ENCODE data around the gene SYCP2L.
"Not testable (repeated sequence)": the region's sequence is repeated elsewhere in the genome, so short reads cannot be mapped to it uniquely, and the experiment has no call there.

Gene SYCP2L

DNA sequence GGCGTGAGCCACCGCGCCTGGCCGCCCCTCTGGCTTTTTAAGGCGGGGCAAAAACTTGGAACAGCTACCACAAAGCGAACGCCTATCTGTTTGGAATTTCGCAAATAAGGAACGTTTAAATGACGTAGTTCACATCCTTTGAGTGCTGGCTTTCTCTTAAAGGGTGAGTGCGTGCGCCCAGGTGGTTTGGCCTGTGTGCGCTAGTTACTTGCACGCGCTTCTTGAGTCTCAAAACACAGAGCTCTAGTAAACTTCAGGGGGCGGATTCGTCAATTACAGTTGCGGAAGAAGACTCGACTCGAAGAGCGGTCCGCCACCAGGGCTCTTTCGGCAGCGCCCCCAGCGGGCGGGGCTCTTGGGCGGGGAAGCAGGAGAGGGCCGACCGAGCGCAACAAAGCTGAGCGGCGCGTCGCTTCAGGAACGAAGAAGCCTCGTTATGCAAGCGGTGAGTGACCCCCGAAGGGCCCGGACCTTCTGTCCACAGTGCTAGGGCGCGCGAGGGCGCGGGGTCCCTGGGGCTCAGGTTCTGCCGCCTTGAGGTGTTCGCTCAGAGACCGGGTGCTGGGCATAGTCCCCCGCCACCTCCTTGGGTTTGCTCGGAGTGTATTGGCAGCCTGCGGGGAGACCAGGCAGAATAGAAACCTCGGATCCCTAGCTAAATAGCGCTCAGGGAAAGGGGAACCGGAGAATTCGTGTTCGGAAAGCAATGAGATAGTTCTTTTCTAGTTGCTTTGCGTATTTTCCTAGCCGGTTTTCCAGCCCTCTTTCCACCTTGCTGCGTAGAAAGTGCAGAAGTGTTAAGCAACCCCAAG, at the start of gene SYCP2L:
Gene SYCP2L (plus strand): TSS at position 362 of the 812 bp plus-strand sequence. CDS start 75 bp downstream, at position 437.
- in situ Hi-C loops (cut with MboI; ENCODE audit: low sequenced_read_pairs): no loop called here

DNA sequence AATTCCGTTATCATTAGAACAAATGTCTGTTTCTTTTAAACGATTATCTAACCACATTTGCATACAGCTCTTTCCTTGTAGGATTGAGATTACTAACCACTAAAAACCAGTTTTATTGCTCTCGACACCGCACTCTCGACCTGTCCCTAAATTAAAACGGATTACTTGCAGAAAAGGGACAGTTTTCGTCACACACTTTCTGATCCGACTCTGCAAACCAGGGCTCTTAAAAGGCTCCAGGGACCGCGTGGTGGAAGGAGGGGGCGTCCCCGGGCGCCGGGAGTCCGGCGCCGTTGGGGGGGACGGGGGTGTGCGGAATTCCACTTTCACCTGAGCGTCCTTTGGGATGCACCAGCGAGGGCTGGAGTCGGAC, 49.2 kb upstream of the SYCP2L start:
- in situ Hi-C loops (cut with MboI; ENCODE audit: low sequenced_read_pairs): no loop called here

DNA sequence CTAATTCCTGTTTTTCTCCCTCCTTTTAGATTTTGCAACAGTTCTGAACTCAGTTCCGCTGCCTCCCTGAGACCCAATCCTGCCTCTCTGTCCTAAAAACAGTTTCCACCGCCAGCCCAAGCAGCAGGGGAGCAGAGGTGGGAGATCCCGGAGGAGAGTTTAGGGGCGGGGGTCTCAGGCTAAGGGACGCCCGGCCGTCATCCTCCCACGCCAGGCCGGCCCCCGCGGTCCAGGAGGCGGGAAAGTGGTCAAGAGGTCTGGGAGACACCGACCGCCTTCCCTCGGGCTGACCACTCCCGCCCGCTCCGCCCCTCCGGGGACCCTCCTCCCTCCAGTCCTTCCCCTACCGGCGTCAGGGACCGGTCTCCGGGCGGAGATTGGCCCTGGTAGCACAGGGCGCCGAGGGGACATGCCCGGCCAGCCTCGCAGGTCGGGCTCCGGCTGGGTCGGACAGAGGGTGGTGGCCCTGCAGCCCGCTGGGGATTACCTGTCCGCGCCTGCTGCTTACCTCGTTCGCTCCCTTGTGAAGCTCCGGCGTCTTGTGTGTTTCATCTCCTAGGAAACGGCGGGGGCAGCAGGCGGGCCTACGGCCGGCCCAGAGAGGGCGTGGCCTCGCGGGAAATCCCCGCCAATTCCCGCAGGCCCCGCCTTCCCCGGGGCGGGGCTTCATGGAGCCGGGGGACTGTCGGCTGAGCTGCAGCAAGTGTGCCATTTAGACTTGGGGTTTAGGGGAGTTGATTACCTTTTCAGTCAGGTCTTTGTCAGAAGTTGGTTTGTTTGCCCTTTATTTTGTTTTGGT, 48.7 kb upstream of the SYCP2L start, which contains the start of gene MAK:
Gene MAK (minus strand): TSS at position 545 of the 799 bp plus-strand sequence. CDS start 7,891 bp downstream, outside the sequence.
- in situ Hi-C loops (cut with MboI; ENCODE audit: low sequenced_read_pairs): no loop called here

DNA sequence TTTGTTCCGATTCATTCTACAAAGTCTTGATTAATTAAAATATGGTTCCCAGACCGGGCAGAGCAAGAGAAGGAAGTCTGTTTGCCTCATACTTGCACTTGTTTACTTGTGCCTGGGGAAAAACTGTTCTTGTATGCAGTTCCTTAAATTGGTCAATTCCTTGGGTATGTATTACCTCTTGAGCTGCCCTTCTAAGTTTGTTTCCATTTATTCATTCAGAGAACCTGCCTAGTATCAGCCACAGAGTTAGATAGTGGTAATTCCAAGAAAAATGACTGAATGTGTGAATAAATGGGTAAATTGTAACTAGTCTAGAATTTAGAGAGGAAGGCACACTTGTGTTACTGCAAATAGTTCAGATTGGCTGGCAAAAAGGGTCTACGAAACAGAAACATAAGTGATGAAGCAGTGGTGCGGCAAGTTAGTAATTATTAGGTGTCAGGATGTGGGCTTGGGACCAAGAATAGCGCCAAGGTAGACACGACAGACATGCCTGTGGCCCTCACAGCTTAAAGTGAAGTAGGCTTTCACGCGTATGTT, 48.0 kb upstream of the SYCP2L start:
- in situ Hi-C loops (cut with MboI; ENCODE audit: low sequenced_read_pairs): no loop called here

DNA sequence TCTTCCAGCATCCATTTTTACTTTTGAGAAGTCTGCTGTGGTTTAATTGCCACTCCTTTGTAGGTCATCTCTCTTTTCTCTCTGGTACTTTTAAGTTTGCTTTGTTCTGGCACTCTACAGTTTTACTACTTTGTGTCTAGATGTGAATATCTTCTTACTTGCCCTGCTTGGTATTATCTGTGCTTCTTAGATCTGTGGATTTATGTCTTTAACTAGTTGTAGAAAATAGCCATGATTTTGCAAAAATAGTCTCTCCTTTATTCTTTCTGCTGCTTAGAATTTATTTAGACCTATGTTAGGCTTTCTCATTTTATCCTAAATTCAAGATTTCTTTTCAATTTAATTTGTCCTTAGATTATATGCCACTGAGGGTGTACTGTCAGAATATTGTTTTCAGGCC, 43.3 kb upstream of the SYCP2L start:
- in situ Hi-C loops (cut with MboI; ENCODE audit: low sequenced_read_pairs): no loop called here

DNA sequence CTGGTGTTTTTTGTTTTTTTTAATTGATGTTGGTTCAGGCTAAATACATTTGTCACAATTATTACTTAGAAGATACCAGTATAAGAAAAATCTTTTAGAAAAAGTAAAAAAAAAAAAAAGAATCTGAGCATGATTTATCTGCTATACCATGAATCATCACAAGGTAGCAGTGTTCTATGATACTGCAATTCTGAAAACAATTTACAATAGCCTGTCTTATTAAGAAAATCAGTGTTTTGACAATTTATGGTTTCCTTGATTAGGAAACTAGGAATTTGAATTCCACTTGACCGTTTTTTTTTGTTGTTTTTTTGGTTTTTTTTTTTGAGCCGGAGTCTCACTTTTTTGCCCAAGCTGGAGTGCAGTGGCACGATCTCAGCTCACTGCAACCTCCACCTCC, 39.2 kb upstream of the SYCP2L start:
- in situ Hi-C loops (cut with MboI; ENCODE audit: low sequenced_read_pairs): no loop called here

DNA sequence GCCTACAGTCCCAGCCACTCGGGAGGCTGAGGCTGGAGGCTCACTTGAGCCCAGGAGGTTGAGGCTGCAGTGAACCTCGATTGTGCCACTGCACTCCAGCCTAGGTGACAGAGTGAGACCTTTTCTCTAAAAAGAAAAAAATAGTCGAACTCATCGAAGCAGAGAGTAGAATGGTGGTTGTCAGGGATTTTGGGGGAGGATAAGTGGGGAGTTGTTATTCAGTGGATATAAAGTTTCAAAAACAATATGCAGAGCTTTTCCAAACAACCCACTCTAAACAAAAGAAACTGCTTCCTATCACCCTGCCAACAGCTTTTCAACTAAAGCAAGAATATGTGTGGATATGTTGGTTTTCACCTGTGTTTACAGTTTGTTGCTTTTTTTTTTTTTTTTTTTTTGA, 37.0 kb upstream of the SYCP2L start:
- in situ Hi-C loops (cut with MboI; ENCODE audit: low sequenced_read_pairs): no loop called here

DNA sequence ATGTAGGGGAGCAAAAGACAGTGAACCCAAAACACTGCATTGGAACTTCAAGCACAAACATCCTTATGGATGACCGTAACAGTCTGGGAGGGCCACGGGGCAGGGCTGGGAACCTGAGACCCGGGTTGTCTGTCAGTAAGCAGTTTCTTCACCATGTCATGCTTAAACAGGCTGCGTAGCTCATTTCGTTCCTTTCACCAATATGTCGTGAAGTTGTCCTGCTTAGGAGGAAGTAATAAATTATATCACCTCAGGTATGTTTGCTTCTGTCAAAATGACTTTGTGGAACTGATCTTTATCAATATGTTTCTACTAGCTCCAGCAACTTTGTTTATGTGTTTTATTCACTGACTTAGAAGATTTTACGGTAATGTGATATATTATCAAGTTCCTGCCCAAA, 36.1 kb upstream of the SYCP2L start:
- in situ Hi-C loops (cut with MboI; ENCODE audit: low sequenced_read_pairs): no loop called here

DNA sequence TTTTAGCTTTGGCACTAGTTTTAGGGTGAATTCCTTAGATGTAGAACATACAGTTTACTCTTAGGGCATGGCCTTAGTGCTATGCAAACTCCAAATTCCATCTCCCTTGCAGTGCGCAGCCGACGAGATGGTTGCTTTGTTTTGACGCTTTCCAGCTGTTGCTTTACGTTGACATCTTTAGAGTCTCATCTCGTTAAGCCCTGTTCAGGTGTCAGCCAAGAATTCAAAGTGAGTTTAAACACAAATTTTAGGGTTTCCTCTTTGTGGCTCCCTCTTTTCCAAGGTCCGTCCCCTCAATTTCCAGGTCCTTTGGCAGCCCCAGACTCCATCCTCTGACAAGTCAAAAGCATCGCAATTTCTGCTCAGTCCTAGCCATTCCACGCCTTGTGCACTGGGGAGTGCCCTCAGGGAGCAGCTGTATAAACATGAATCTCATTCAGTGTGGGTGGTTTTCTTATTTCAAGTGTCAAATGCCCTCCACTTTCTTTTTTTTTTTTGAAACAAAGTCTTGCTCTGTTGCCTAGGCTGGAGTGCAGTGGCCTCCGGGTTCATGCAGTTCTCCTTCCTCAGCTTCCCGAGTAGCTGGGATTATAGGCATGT, 34.4 kb upstream of the SYCP2L start:
- in situ Hi-C loops (cut with MboI; ENCODE audit: low sequenced_read_pairs): no loop called here

DNA sequence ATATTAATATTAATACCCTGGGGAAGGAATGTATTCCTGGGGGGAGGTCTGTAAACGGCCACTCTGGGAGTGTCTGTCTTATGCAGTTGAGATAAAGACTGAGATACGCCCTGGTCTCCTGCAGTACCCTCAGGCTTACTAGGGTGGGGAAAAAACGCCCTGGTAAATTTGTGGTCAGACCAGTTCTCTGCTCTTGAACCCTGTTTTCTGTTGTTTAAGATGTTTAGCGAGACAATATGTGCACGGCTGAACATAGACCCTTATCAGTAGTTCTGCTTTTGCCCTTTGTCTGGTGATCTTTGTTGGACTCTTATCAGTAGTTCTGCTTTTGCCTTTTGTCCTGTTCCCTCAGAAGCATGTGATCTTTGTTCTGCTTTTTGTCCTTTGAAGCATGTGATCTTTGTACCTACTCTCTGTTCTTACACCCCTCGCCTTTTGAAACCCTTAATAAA, 33.0 kb upstream of the SYCP2L start:
- in situ Hi-C loops (cut with MboI; ENCODE audit: low sequenced_read_pairs): not testable (repeated sequence)

DNA sequence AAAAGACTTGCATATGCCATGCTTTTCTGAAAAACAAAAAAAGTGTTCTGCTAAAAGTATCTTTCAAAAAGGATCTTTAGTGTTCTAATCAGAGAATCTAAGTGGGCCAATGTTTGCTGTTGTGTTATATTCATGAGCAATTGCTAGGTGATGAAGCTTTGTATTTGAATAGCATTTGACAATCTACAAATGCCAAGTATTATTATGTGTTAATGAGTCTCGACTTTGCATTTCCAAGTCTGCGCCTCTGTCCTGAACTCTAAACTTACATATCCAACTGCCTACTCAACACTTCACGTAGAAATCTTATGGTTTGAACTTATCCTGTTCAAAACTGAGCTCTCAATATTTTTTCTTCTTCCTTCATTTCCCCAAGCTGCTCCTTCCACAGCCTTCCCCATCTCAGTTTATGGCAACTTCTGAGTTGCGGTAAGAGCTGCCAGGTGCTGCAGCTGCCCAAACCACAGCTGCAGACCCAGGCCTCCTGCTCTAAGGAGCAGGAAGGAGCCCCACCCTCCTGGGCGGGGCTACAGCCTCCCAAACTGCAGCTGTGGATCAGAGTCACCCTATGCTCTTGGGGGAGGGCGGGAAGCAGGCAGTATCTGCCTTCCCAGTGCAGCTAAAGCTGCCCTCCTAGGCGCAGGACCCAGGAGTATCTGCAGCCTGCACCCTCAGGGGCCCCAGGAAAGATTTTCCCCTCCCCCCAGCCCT, 31.8 kb upstream of the SYCP2L start:
- in situ Hi-C loops (cut with MboI; ENCODE audit: low sequenced_read_pairs): no loop called here

DNA sequence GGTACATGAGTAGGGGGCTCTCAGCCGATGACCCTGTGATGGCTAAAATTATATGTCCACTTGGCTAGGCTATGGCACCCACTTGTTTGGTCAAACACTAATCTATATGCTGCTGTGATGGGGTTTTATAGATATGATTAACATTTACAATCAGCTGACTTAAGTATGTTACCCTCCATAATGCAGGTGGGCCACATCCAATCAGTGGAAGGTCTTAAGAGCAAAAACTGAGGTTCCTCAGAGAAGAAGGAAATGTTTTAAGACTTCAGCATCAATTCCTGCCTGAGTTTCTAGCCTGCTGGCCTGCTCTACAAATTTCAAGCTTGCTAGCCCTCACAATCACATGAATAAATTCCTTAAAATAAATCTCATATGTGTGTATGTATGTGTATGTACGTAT, 29.6 kb upstream of the SYCP2L start:
- in situ Hi-C loops (cut with MboI; ENCODE audit: low sequenced_read_pairs): no loop called here

DNA sequence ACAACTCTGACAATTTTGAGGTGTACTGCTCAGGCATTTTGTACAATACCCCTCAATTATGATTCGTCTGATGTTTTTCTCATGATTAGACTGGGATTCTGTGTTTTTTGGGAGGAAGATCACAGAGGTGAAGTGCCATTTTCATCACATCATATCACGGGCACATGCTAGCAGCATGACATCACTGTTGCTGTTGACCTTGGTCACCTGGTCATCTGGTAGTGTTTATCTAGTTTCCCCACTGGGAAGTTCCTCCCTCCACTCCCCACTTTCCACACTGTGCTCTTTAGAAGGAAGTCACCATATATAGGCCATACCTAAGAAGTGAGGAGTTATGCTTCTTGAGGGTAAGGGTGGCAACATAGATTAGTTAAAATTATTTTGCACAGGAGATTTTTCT, 25.8 kb upstream of the SYCP2L start:
- in situ Hi-C loops (cut with MboI; ENCODE audit: low sequenced_read_pairs): no loop called here

DNA sequence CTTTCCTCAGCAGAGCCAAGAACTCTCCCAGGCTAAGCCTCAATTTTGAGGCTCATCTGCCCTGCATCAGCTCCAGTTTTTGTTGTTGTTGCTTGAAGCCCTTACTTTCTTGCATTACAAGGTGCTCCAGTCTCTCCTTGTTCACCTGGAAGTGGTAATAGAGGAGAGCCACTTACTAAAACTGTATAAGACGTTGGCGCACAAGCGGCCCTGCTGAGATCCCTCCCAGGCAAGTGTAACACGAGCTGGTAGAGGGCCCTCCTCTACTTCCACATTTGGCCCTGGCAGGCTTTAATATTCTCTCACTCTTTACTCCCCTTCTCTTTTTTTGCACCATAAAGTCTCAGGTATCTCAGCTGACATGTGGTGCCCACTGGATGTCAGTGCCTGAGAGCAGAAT, 24.5 kb upstream of the SYCP2L start:
- in situ Hi-C loops (cut with MboI; ENCODE audit: low sequenced_read_pairs): no loop called here

DNA sequence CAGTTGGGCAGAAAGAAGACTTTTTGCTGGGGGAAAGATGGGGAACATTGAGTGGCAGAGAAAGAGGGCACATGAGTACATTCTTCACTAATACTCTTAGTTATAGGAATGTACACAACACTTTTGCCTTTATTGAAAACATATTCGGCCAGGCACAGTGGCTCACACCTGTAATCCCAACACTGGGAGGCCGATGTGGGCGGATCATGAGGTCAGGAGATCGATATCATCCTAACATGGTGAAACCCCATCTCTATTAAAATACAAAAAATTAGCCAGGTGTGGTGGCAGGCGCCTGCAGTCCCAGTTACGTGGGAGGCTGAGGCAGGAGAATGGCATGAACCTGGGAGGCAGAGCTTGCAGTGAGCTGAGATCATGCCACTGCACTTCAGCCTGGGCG, 23.8 kb upstream of the SYCP2L start:
- in situ Hi-C loops (cut with MboI; ENCODE audit: low sequenced_read_pairs): not testable (repeated sequence)

DNA sequence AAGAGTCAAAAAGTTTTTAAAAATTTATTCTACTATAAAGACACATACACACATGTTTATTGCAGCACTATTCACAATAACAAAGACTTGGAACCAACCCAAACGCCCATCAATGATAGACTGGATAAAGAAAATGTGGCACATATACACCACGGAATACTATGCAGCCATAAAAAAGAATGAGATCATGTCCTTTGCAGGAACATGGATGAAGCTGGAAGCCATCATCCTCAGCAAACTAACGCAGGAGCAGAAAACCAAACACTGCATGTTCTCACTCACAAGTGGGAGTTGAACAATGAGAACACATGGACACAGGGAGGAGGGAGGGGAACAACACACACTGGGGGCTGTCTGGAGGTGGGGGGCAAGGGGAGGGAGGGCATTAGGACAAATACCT, 20.1 kb upstream of the SYCP2L start:
- in situ Hi-C loops (cut with MboI; ENCODE audit: low sequenced_read_pairs): not testable (repeated sequence)

DNA sequence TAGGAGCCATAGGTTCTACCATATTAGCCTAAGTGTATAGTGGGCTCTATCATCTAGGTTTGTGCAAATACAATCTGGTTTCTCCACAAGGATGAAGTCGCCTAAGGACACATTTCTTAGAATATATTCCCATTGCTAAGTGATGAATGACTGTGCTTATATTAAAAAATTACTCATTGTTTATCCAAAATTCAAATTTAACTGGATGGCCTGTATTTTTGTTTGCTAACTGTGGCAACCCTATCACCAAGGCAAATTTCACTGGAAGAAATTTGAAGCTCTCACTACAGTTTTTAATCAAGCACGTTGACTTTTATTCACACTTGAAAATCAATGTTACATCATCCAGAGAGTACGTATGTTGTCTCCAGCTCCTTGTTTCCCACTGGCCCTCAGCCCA, 18.9 kb upstream of the SYCP2L start:
- in situ Hi-C loops (cut with MboI; ENCODE audit: low sequenced_read_pairs): no loop called here

DNA sequence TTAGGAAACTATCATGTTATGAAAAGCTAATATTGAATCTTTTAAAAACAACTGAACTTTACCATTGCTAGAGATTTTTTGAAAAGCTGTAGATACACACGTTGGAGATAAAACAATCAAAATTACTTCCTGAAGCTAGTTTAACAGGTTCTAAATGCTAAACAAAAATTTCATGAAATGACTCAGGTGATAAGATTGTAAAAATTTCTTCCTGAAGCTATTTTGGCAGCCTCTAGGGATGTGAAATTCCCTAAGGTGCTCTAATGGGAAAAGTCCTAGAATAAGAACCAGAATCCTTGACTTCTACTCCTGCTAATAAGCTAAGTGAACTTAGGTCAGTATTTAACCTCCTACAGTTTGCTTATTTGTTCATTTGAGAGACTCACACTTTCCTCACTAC, 13.5 kb upstream of the SYCP2L start:
- in situ Hi-C loops (cut with MboI; ENCODE audit: low sequenced_read_pairs): no loop called here

DNA sequence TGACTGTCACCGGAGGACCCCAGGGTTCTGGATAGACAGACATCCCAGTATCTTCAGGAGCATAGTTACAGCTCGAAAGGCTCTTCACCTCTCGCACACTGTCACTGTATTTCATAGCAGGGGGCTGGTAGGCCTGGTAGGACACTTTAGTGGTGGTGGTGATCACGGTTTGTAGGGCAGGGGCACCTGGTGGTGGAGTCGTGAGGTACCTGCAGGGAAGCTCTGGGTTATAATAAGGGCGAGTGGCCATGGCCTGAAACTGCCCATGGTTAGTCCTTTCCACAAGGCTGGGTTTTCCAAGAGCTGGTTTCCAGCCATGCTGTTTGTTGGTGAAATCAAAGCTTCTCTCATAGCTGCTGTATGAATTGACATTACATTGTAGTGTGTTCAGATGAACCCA, 12.6 kb upstream of the SYCP2L start:
- in situ Hi-C loops (cut with MboI; ENCODE audit: low sequenced_read_pairs): no loop called here

DNA sequence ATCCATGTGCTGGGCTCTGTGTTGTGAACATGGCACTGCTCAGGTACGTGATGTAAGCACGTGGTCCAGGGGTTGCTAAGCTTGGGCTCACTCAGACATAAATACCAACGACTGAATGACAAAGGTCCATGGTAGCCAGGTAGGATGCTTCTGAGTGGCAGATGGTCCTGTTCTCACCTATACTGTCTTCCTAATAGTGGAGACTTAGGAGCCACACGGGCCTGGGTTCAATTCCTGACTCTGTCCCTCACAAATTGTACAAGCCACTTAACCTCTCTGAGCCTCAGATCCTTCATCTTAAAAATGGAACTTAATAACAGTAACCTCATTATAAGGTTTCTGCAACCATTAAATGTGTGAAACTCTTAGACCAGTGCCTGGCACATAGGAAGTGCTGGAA, 11.8 kb upstream of the SYCP2L start:
- in situ Hi-C loops (cut with MboI; ENCODE audit: low sequenced_read_pairs): no loop called here

DNA sequence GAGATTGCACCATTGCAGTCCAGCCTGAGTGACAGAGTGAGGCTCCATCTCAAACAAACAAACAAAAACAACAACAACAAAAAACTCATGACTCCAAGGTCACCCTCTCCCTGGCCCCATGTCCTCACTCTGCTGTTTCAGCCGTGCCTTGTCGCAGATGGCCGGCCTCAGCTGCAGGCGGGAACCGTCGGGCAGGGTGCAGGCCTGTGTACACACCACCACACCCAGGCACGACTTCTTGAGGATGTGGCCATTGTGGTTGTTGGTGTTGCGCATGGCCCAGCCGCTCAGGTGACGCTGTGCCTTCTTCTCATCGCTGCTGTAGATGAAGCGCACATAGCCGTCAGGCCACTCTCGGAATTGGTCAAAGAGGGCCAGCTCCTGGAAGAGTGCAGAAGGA, 9.8 kb upstream of the SYCP2L start:
- in situ Hi-C loops (cut with MboI; ENCODE audit: low sequenced_read_pairs): no loop called here

Data from HL-60/S4 (cell line).